ENCODE measurements around the gene LMBR1. TPM values are rescaled to one million over a fixed set of nuclear protein-coding genes. Genes with fewer than 3 reads are reported as not detected.

The LMBR1 gene
- total and polyA plus RNA-seq, 2 donors (not counting 3 experiments of a cell fraction or from before 2014, with no cell fraction given) = 14.0 to 72.9 TPM

GRCh38 chr7:156834462-156834861, 58.5 kb downstream of the LMBR1 start:
- ChIA-PET POLR2A (no interaction called here), CTCF (no interaction called here)
- intact Hi-C loops (cut with micrococcal nuclease) (loop anchor here (10.0 kb wide), 1 partner anchor 120 kb away; no protein-coding TSS in a partner anchor), dilution Hi-C loops (cut with MboI; ENCODE audit: extremely low pct_ligation_motif_present, low sequenced_read_pairs) (no loop called here)
- Histone ChIP-seq H3K27ac (ENCODE audit: insufficient read depth, low read depth, low read length) (no peak overlapping the region), H3K4me2 (ENCODE audit: insufficient read depth, low read length) (no peak overlapping the region), H3K9me1 (replicated peaks; ENCODE audit: control insufficient read depth, extremely low read depth, insufficient read depth, low read length) (no peaks in the 10 kb centered on the region), H2AFZ (ENCODE audit: low read depth, low read length) (no peak overlapping the region), H3K9ac (replicated peaks; ENCODE audit: extremely low read depth, insufficient read depth, low read length) (no peak overlapping the region), H3K36me3 (ENCODE audit: control insufficient read depth in 2 of 2, extremely low read depth in 1 of 2, insufficient read depth in 2 of 2, low read length in 2 of 2) (peaks cover 0 to 4% of the 10 kb centered on the region in 2 experiments), H3K79me2 (ENCODE audit: control insufficient read depth, insufficient read depth, low read length) (no peaks in the 10 kb centered on the region), H3K9me3 (replicated peaks; ENCODE audit: control insufficient read depth, insufficient read depth, low read length) (no peaks in the 10 kb centered on the region), H4K20me1 (replicated peaks; ENCODE audit: control insufficient read depth, extremely low read depth, insufficient read depth, low read length) (no peaks in the 10 kb centered on the region), H3K27me3 (ENCODE audit: control insufficient read depth in 2 of 2, insufficient read depth in 2 of 2, low read length in 2 of 2) (no peaks in the 10 kb centered on the region), H3K4me3 (replicated peaks in 1 of 3; ENCODE audit: insufficient read depth in 1 of 3, low read depth in 1 of 3, low read length in 3 of 3) (no peak overlapping the region), H3K4me1 (ENCODE audit: control insufficient read depth, extremely low read depth, insufficient read depth, low read length) (no peaks in the 10 kb centered on the region)
- DNase-seq (ENCODE audit: low read depth, low spot score) (no peak), FAIRE-seq (no peak)
- no TSS peak for BruUV-seq (replicated peaks)
- TF ChIP-seq JUN (IDR thresholded peaks at IDR 0.05; ENCODE audit: borderline replicate concordance, insufficient read depth, insufficient read length, low read depth) = no peak
- no peak for TF ChIP-seq EZH2 (IDR thresholded peaks at IDR 0.05; ENCODE audit: borderline replicate concordance, low read depth, low read length, severe bottlenecking)
- TF ChIP-seq FOS (IDR thresholded peaks at IDR 0.05; ENCODE audit: borderline replicate concordance, insufficient read depth, low read length) = no peak
- no peak for TF ChIP-seq MYC (IDR thresholded peaks at IDR 0.05; ENCODE audit: low read depth, low read length)
- no peak for TF ChIP-seq POLR2A (IDR thresholded peaks at IDR 0.05; ENCODE audit: low read depth, low read length)
- TF ChIP-seq CTCF (IDR thresholded peaks at IDR 0.05; ENCODE audit: extremely low read depth in 1 of 2, insufficient read depth in 1 of 2, low read depth in 1 of 2, low read length in 2 of 2) = no peak
- TF ChIP-seq MAX (IDR thresholded peaks at IDR 0.05; ENCODE audit: insufficient read depth, insufficient read length) = no peak
- TF ChIP-seq GATA2 (IDR thresholded peaks at IDR 0.05; ENCODE audit: insufficient read depth, insufficient read length, low read depth, low read length) = no peak
- no peak for TF ChIP-seq POLR2AphosphoS5 (IDR thresholded peaks at IDR 0.05; ENCODE audit: insufficient read depth, low read depth, low read length)

Measured in endothelial cell of umbilical vein (primary cell).